Uterus (tissue), 2 donors: ENCODE data around the gene ISL2.

Experiments
- POLR2A ChIP-seq, 2 donors: fragments of 450-650 bp; IDR thresholded peaks; one replicate each; pipeline ENCODE4 v1.6.1; 2016; ENCODE audit warnings: antibody characterized with exemption in 2 of 2, mild to moderate bottlenecking in 1 of 2, moderate library complexity in 1 of 2
- TF ChIP-seq, protein P1 (sequence below), 4 experiments: fragments of 200-600 bp in 2 of 4; fragments of 450-650 bp in 2 of 4; sonication (generic) in 2 of 4; IDR thresholded peaks; one replicate each; pipeline ENCODE4 v1.5.1; 2016 to 2019; ENCODE audit warnings: antibody characterized with exemption in 4 of 4, mild to moderate bottlenecking in 2 of 4, moderate library complexity in 1 of 4

DNA sequence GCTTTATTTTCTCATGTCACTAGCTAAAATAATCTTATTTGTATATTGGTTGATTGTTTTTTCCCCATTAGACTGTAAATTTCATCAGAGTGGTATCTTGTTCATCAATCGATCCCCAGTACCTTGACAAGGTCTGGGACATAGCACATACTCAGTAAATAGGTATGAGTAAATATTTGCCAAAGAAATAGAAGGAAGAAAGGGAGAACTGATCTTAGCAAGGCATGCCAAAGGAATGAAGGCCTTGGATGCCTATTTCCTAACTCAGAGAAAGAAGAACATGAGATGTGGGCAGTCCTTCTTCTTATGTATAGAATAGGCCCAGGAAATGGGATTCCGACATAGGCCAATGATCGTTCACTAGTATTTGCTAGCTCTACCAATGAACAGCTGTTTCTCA lies 54.7 kb downstream of the ISL2 start:
- TF ChIP-seq, protein P1, sequence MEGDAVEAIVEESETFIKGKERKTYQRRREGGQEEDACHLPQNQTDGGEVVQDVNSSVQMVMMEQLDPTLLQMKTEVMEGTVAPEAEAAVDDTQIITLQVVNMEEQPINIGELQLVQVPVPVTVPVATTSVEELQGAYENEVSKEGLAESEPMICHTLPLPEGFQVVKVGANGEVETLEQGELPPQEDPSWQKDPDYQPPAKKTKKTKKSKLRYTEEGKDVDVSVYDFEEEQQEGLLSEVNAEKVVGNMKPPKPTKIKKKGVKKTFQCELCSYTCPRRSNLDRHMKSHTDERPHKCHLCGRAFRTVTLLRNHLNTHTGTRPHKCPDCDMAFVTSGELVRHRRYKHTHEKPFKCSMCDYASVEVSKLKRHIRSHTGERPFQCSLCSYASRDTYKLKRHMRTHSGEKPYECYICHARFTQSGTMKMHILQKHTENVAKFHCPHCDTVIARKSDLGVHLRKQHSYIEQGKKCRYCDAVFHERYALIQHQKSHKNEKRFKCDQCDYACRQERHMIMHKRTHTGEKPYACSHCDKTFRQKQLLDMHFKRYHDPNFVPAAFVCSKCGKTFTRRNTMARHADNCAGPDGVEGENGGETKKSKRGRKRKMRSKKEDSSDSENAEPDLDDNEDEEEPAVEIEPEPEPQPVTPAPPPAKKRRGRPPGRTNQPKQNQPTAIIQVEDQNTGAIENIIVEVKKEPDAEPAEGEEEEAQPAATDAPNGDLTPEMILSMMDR (IDR thresholded peaks at IDR 0.05): no peak
- no peak for TF ChIP-seq POLR2A (IDR thresholded peaks at IDR 0.05)
